ENCODE results near the gene EEF1AKMT2. TPM values are rescaled to one million over a fixed set of nuclear protein-coding genes. Genes with fewer than 3 reads are reported as not detected.

The EEF1AKMT2 gene
- polyA plus RNA-seq, 1 of the 3 experiments (the other 2 are of a cell fraction): 14.0 TPM

- CTCF ChIA-PET: no interaction called here
Measured at GRCh38 chr10:124820121-124820520, 28.4 kb upstream of the EEF1AKMT2 start.

GRCh38 chr10:124802313-124802675 lies 10.6 kb upstream of the EEF1AKMT2 start:
- Histone ChIP-seq H3K79me2 (ENCODE audit: insufficient read depth) (peaks cover 53% of the 10 kb centered on the region), H3K9ac (peak overlapping the region; percentile 91), H3F3A (replicated peaks; ENCODE audit: insufficient read depth) (peaks cover 3% of the 10 kb centered on the region), H3K4me1 (ENCODE audit: control insufficient read depth in 1 of 2, insufficient read depth in 2 of 2, low read depth in 1 of 2, low read length in 1 of 2) (peaks cover 5 to 7% of the 10 kb centered on the region in 2 experiments; a peak in 3 of 4 replicates), H3K36me3 (replicated peaks in 1 of 2; ENCODE audit: control insufficient read depth in 1 of 2, insufficient read depth in 2 of 2, low read length in 1 of 2) (peaks cover 0 to 8% of the 10 kb centered on the region in 2 experiments), H3K27ac (ENCODE audit: low read depth in 2 of 2, low read length in 1 of 2) (peak overlapping the region in 1 of 2 experiments; percentile 65; a peak in 1 of 4 replicates), H2AFZ (ENCODE audit: low read depth) (peak overlapping the region; percentile 93), H3K27me3 (ENCODE audit: insufficient read depth) (no peaks in the 10 kb centered on the region), H3K9me3 (no peaks in the 10 kb centered on the region), H3K4me2 (peak overlapping the region; percentile 84), H3K4me3 (ENCODE audit: low read depth in 2 of 2, low read length in 1 of 2) (peak overlapping the region; percentile 91 to 93), H3K9me2 (no peaks in the 10 kb centered on the region), H4K20me1 (ENCODE audit: insufficient read depth) (no peaks in the 10 kb centered on the region)
- no peak for TF ChIP-seq RFX5 (IDR thresholded peaks at IDR 0.05; ENCODE audit: low read length)
- no peak for TF ChIP-seq USF1 (IDR thresholded peaks at IDR 0.05; ENCODE audit: borderline replicate concordance, low read depth)
- no peak for TF ChIP-seq FOSL2 (IDR thresholded peaks at IDR 0.05; ENCODE audit: borderline replicate concordance, low read depth)
- no peak for TF ChIP-seq FOXJ3 (CRISPR knock-in tag; IDR thresholded peaks at IDR 0.05)
- TF ChIP-seq SMC3 (IDR thresholded peaks at IDR 0.05; ENCODE audit: low read depth, low read length): no peak
- no peak for TF ChIP-seq MAX (IDR thresholded peaks at IDR 0.05; ENCODE audit: low read depth)
- TF ChIP-seq NFIC (IDR thresholded peaks at IDR 0.05; ENCODE audit: borderline replicate concordance): no peak
- no peak for TF ChIP-seq EZH2phosphoT487 (IDR thresholded peaks at IDR 0.05; ENCODE audit: borderline replicate concordance, low read depth)
- TF ChIP-seq RAD21 (IDR thresholded peaks at IDR 0.05; ENCODE audit: low read length): no peak
- TF ChIP-seq YY1 (IDR thresholded peaks at IDR 0.05; ENCODE audit: low read depth): no peak
- ChIA-PET CTCF (interaction anchor here (1.0 to 1.3 kb wide), 5 partner anchors 10 to 262 kb away, joined by 3 to 7 read pairs (median 4); partner anchors contain the start of gene EEF1AKMT2), POLR2A (interaction anchor here (1.0 to 1.8 kb wide), 3 partner anchors 10 to 917 kb away, joined by 3 to 13 read pairs (median 5); partner anchors contain the start of genes EDRF1 and EEF1AKMT2)
- no peak for DNase-seq
- 0% methylated on average over 13 of the region's 13 CpGs for WGBS (ENCODE audit: low lambda C conversion rate)

More at GRCh38 chr10:124820121-124820520, 28.4 kb upstream of the EEF1AKMT2 start:
- H3K4me1 ChIP-seq (ENCODE audit: control insufficient read depth in 1 of 2, insufficient read depth in 2 of 2, low read depth in 1 of 2, low read length in 1 of 2): no peaks in the 10 kb centered on the region
- no peaks in the 10 kb centered on the region for H3K27me3 ChIP-seq (ENCODE audit: insufficient read depth)
- no peaks in the 10 kb centered on the region for H4K20me1 ChIP-seq (ENCODE audit: insufficient read depth)
- no peaks in the 10 kb centered on the region for H3K9me2 ChIP-seq
- peaks cover 6% of the 10 kb centered on the region for H3F3A ChIP-seq (replicated peaks; ENCODE audit: insufficient read depth)
- no peaks in the 10 kb centered on the region for H3K79me2 ChIP-seq (ENCODE audit: insufficient read depth)
- no peaks in the 10 kb centered on the region for H3K9me3 ChIP-seq
- 97% methylated on average over 2 of the region's 2 CpGs for WGBS (ENCODE audit: low lambda C conversion rate)
- H2AFZ ChIP-seq (ENCODE audit: low read depth): no peak overlapping the region
- POLR2A ChIA-PET: no interaction called here
- H3K4me3 ChIP-seq (ENCODE audit: low read depth in 2 of 2, low read length in 1 of 2): no peak overlapping the region
- H3K9ac ChIP-seq: no peak overlapping the region
- TF ChIP-seq JUND (IDR thresholded peaks at IDR 0.05) (no peak), USF2 (IDR thresholded peaks at IDR 0.05; ENCODE audit: borderline replicate concordance, low read depth, low read length) (no peak), FOXM1 (IDR thresholded peaks at IDR 0.05; ENCODE audit: low read depth) (no peak), NRF1 (IDR thresholded peaks at IDR 0.05; ENCODE audit: low read depth, low read length) (no peak), TCF12 (IDR thresholded peaks at IDR 0.05) (no peak), TEAD4 (IDR thresholded peaks at IDR 0.05; ENCODE audit: borderline replicate concordance, insufficient read depth) (no peak), RCOR1 (IDR thresholded peaks at IDR 0.05; ENCODE audit: low read length) (no peak), ELF1 (IDR thresholded peaks at IDR 0.05) (no peak), RAD21 (IDR thresholded peaks at IDR 0.05; ENCODE audit: low read length) (no peak), RFX5 (IDR thresholded peaks at IDR 0.05; ENCODE audit: low read length) (no peak), POLR2AphosphoS5 (IDR thresholded peaks at IDR 0.05; ENCODE audit: low read depth, low read length) (no peak), EP300 (IDR thresholded peaks at IDR 0.05; ENCODE audit: borderline replicate concordance in 1 of 2, low read depth in 1 of 2, low read length in 1 of 2) (no peak), YY1 (IDR thresholded peaks at IDR 0.05; ENCODE audit: low read depth) (no peak), FOSL2 (IDR thresholded peaks at IDR 0.05; ENCODE audit: borderline replicate concordance, low read depth) (no peak), FOXJ3 (CRISPR knock-in tag; IDR thresholded peaks at IDR 0.05) (no peak), GABPA (IDR thresholded peaks at IDR 0.05; ENCODE audit: low read depth) (no peak), MXI1 (IDR thresholded peaks at IDR 0.05; ENCODE audit: low read depth, low read length) (no peak), CTCF (IDR thresholded peaks at IDR 0.05) (no peak)
- no peak overlapping the region for H3K27ac ChIP-seq (ENCODE audit: low read depth in 2 of 2, low read length in 1 of 2)
- no peak for DNase-seq
- H3K36me3 ChIP-seq (replicated peaks in 1 of 2; ENCODE audit: control insufficient read depth in 1 of 2, insufficient read depth in 2 of 2, low read length in 1 of 2): peaks cover 15 to 30% of the 10 kb centered on the region in 2 experiments
- H3K4me2 ChIP-seq: no peak overlapping the region

Measured in SK-N-SH (cell line).